Suprapubic skin (tissue), 4 donors: ENCODE data around the gene ITLN1. TPM values are rescaled to one million over a fixed set of nuclear protein-coding genes. Genes with fewer than 3 reads are reported as not detected.

Source experiments
- DNase-seq, 2 donors: peaks; one replicate each; pipeline ENCODE4 v3.0.0-alpha.2; 2019; ENCODE audit warnings: low spot score in 2 of 2
- H3K27ac ChIP-seq: fragments of 200-600 bp; sonication (generic); one replicate; pipeline ENCODE4 v1.5.1; 2019
- H3K27me3 ChIP-seq: fragments of 200-600 bp; sonication (generic); one replicate; pipeline ENCODE4 v1.5.1; 2019
- H3K36me3 ChIP-seq: fragments of 200-600 bp; sonication (generic); one replicate; pipeline ENCODE4 v1.5.1; 2019
- H3K4me1 ChIP-seq: fragments of 200-600 bp; sonication (generic); one replicate; pipeline ENCODE4 v1.5.1; 2019
- H3K4me3 ChIP-seq: fragments of 200-600 bp; sonication (generic); one replicate; pipeline ENCODE4 v1.5.1; 2019; ENCODE audit warnings: mild to moderate bottlenecking
- H3K9me3 ChIP-seq: fragments of 200-600 bp; sonication (generic); one replicate; pipeline ENCODE4 v1.5.1; 2019
- CTCF ChIP-seq, 2 donors: fragments of 200-600 bp in 1 of 2; fragments of 450-650 bp in 1 of 2; sonication (generic) in 1 of 2; IDR thresholded peaks; one replicate each; pipeline ENCODE4 v1.5.1; 2016 to 2019; ENCODE audit warnings: antibody characterized with exemption in 2 of 2, mild to moderate bottlenecking in 1 of 2, moderate library complexity in 1 of 2
- EP300 ChIP-seq: sonication (generic); formaldehyde crosslinking; IDR thresholded peaks from one replicate; pipeline ENCODE4 v1.6.1; 2017; ENCODE audit warnings: antibody characterized with exemption
- POLR2A ChIP-seq, 2 donors: fragments of 450-650 bp; IDR thresholded peaks; one replicate each; pipeline ENCODE4 v1.6.1; 2017; ENCODE audit warnings: antibody characterized with exemption in 2 of 2, mild to moderate bottlenecking in 2 of 2, moderate library complexity in 2 of 2
- POLR2AphosphoS5 ChIP-seq, 3 donors: sonication (generic); formaldehyde crosslinking; IDR thresholded peaks; one replicate each; pipeline ENCODE4 v1.6.1; 2017; ENCODE audit warnings: antibody characterized with exemption in 3 of 3
- WGBS: methylation state at CpG from one replicate; pipeline ENCODE4 v1.1.5; 2018; 5-methylcytosine and 5-hydroxymethylcytosine counted together
- total RNA-seq, 4 donors: library from RNA; depleted of rRNA; stranded (reverse); fragments of >200 nt; gene quantifications; one replicate each; pipeline ENCODE4 v1.1.0, GENCODE V29; 2016

The ITLN1 gene
- total RNA-seq, 4 donors from 2014 or later: not detected

GRCh38 chr1:160850993-160851392, 34.0 kb downstream of the ITLN1 start:
- Histone ChIP-seq H3K36me3 (no peaks in the 10 kb centered on the region), H3K4me3 (no peak overlapping the region), H3K4me1 (no peaks in the 10 kb centered on the region), H3K27me3 (no peaks in the 10 kb centered on the region), H3K9me3 (no peaks in the 10 kb centered on the region), H3K27ac (no peak overlapping the region)
- WGBS: 88% methylated on average over 8 of the region's 8 CpGs
- DNase-seq: no peak
- no peak for TF ChIP-seq EP300

GRCh38 chr1:160850541-160850940, 34.4 kb downstream of the ITLN1 start:
- H3K27ac ChIP-seq: no peak overlapping the region
- no peak for TF ChIP-seq EP300
- TF ChIP-seq CTCF (IDR thresholded peaks at IDR 0.05): no peak
- TF ChIP-seq POLR2AphosphoS5 (IDR thresholded peaks at IDR 0.05): no peak
- TF ChIP-seq POLR2A (IDR thresholded peaks at IDR 0.05): no peak
- no peak overlapping the region for H3K4me3 ChIP-seq
- DNase-seq: no peak
- 79% methylated on average over 5 of the region's 5 CpGs for WGBS
- H3K27me3 ChIP-seq: no peaks in the 10 kb centered on the region
- no peaks in the 10 kb centered on the region for H3K4me1 ChIP-seq
- H3K9me3 ChIP-seq: no peaks in the 10 kb centered on the region
- H3K36me3 ChIP-seq: no peaks in the 10 kb centered on the region

DNA sequence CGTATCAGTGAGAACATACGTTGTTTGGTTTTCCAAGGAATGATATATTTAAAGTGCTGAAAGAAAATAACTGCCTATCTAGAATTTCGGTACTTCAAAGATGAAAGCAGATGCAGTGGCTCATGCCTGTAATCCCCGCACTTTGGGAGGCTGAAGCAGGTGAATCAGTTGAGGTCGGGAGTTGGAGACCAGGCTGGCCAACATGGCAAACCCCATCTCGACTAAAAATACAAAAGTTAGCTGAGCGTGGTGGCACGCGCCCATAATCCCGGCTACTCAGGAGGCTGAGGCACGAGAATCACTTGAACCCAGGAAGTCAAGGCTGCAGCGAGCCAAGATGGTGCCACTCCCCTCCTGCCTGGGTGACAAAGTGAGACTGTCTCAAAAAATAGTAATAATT, 38.7 kb downstream of the ITLN1 start:
- no peaks in the 10 kb centered on the region for H3K4me1 ChIP-seq
- no peaks in the 10 kb centered on the region for H3K9me3 ChIP-seq
- DNase-seq: no peak
- H3K4me3 ChIP-seq: no peak overlapping the region
- no peaks in the 10 kb centered on the region for H3K36me3 ChIP-seq
- no peak for TF ChIP-seq EP300
- no peak for TF ChIP-seq CTCF (IDR thresholded peaks at IDR 0.05)
- no peak for TF ChIP-seq POLR2A (IDR thresholded peaks at IDR 0.05)
- no peak for TF ChIP-seq POLR2AphosphoS5 (IDR thresholded peaks at IDR 0.05)
- H3K27ac ChIP-seq: no peak overlapping the region
- 90% methylated on average over 12 of the region's 12 CpGs for WGBS
- H3K27me3 ChIP-seq: no peaks in the 10 kb centered on the region

- H3K27me3 ChIP-seq: no peaks in the 10 kb centered on the region
- no peaks in the 10 kb centered on the region for H3K36me3 ChIP-seq
- WGBS: 77% methylated on average over 11 of the region's 12 CpGs
- no peaks in the 10 kb centered on the region for H3K9me3 ChIP-seq
- DNase-seq: no peak
- no peaks in the 10 kb centered on the region for H3K4me1 ChIP-seq
- H3K27ac ChIP-seq: no peak overlapping the region
- no peak for TF ChIP-seq CTCF (IDR thresholded peaks at IDR 0.05)
- TF ChIP-seq EP300: no peak
- no peak for TF ChIP-seq POLR2AphosphoS5 (IDR thresholded peaks at IDR 0.05)
- TF ChIP-seq POLR2A (IDR thresholded peaks at IDR 0.05): no peak
- no peak overlapping the region for H3K4me3 ChIP-seq
Observed at GRCh38 chr1:160844447-160845232, 40.3 kb downstream of the ITLN1 start.

DNA sequence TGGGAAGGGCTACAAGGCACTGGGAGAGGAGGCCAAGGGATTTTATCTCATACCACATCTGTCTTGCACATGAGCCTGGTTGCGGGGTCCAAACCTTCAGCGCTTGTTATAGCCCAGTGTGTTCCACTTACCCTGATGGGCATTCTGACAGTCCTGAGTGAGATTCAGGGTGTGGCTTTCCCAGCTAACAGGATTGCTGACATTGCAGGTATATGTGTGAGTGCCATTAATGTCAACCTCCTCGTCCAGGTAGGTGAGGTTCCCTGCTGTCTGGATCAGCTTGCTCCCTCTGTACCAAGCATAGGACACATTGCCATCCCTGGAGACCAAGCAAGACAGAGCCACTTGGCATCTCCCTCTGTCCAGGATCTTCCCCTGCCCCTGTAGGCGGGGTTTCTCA, 43.9 kb downstream of the ITLN1 start:
- 71% methylated on average over 4 of the region's 4 CpGs for WGBS
- Histone ChIP-seq H3K4me3 (no peak overlapping the region), H3K27ac (no peak overlapping the region), H3K27me3 (no peaks in the 10 kb centered on the region), H3K36me3 (no peaks in the 10 kb centered on the region), H3K9me3 (no peaks in the 10 kb centered on the region), H3K4me1 (peaks cover 2% of the 10 kb centered on the region)
- TF ChIP-seq EP300 (no peak), CTCF (IDR thresholded peaks at IDR 0.05) (no peak), POLR2AphosphoS5 (IDR thresholded peaks at IDR 0.05) (no peak), POLR2A (IDR thresholded peaks at IDR 0.05) (no peak)
- DNase-seq: no peak

GRCh38 chr1:160839746-160840145, 45.2 kb downstream of the ITLN1 start:
- WGBS: 76% methylated on average over 2 of the region's 2 CpGs
- H3K27me3 ChIP-seq: no peaks in the 10 kb centered on the region
- H3K36me3 ChIP-seq: no peaks in the 10 kb centered on the region
- H3K9me3 ChIP-seq: no peaks in the 10 kb centered on the region
- no peak overlapping the region for H3K27ac ChIP-seq
- DNase-seq: no peak
- peaks cover 2% of the 10 kb centered on the region for H3K4me1 ChIP-seq
- TF ChIP-seq POLR2A (IDR thresholded peaks at IDR 0.05): no peak
- no peak for TF ChIP-seq EP300
- TF ChIP-seq POLR2AphosphoS5 (IDR thresholded peaks at IDR 0.05): no peak
- TF ChIP-seq CTCF (IDR thresholded peaks at IDR 0.05): no peak
- no peak overlapping the region for H3K4me3 ChIP-seq
